Measurements from ENCODE around the gene IQCH.

IQCH gene

GRCh38 chr15:67401336-67401735 lies 146.8 kb downstream of the IQCH start:
- H3K4me2 ChIP-seq (ENCODE audit: low read depth, low read length) = no peak overlapping the region

GRCh38 chr15:67403428-67404154 lies 149.0 kb downstream of the IQCH start:
- no peaks in the 10 kb centered on the region for H3K27me3 ChIP-seq (replicated peaks; ENCODE audit: insufficient read depth, low read length)
- no peaks in the 10 kb centered on the region for H3K9me2 ChIP-seq (replicated peaks; ENCODE audit: insufficient read depth, low read length)
- H3K27ac ChIP-seq (ENCODE audit: low read length) = no peak overlapping the region
- H4K20me1 ChIP-seq (ENCODE audit: insufficient read depth, low read length) = no peaks in the 10 kb centered on the region
- no peaks in the 10 kb centered on the region for H3K79me2 ChIP-seq (ENCODE audit: low read length)
- DNase-seq = no peak
- H3K4me3 ChIP-seq (ENCODE audit: low read length) = no peak overlapping the region
- TF ChIP-seq CTCF (IDR thresholded peaks at IDR 0.05; ENCODE audit: low read length) (no peak), EZH2 (optimal IDR thresholded peaks at IDR 0.05; ENCODE audit: low read depth, low read length) (no peak), EZH2phosphoT487 (IDR thresholded peaks at IDR 0.05; ENCODE audit: low read length) (no peak)
- no peaks in the 10 kb centered on the region for H3K9me3 ChIP-seq (replicated peaks; ENCODE audit: insufficient read depth, low read length)
- H3F3A ChIP-seq (ENCODE audit: insufficient read depth, low read length) = no peaks in the 10 kb centered on the region
- H3K36me3 ChIP-seq (replicated peaks; ENCODE audit: insufficient read depth, low read length) = no peaks in the 10 kb centered on the region
- H3K9ac ChIP-seq (ENCODE audit: low read length) = no peak overlapping the region
- no peaks in the 10 kb centered on the region for H3K4me1 ChIP-seq (ENCODE audit: low read length)
- no peak overlapping the region for H3K4me2 ChIP-seq (ENCODE audit: low read depth, low read length)
- H2AFZ ChIP-seq (ENCODE audit: low read length) = no peak overlapping the region

More at GRCh38 chr15:67401336-67401735, 146.8 kb downstream of the IQCH start:
- no peak for DNase-seq
- H3K79me2 ChIP-seq (ENCODE audit: low read length) = no peaks in the 10 kb centered on the region
- H3K4me1 ChIP-seq (ENCODE audit: low read length) = no peaks in the 10 kb centered on the region
- H4K20me1 ChIP-seq (ENCODE audit: insufficient read depth, low read length) = no peaks in the 10 kb centered on the region
- H2AFZ ChIP-seq (ENCODE audit: low read length) = no peak overlapping the region
- no peaks in the 10 kb centered on the region for H3K9me3 ChIP-seq (replicated peaks; ENCODE audit: insufficient read depth, low read length)
- no peak overlapping the region for H3K9ac ChIP-seq (ENCODE audit: low read length)
- no peaks in the 10 kb centered on the region for H3K9me2 ChIP-seq (replicated peaks; ENCODE audit: insufficient read depth, low read length)
- no peak overlapping the region for H3K27ac ChIP-seq (ENCODE audit: low read length)
- no peaks in the 10 kb centered on the region for H3F3A ChIP-seq (ENCODE audit: insufficient read depth, low read length)
- no peaks in the 10 kb centered on the region for H3K27me3 ChIP-seq (replicated peaks; ENCODE audit: insufficient read depth, low read length)
- no peak overlapping the region for H3K4me3 ChIP-seq (ENCODE audit: low read length)
- no peak for TF ChIP-seq EZH2phosphoT487 (IDR thresholded peaks at IDR 0.05; ENCODE audit: low read length)
- no peak for TF ChIP-seq CTCF (IDR thresholded peaks at IDR 0.05; ENCODE audit: low read length)
- no peak for TF ChIP-seq EZH2 (optimal IDR thresholded peaks at IDR 0.05; ENCODE audit: low read depth, low read length)
- no peaks in the 10 kb centered on the region for H3K36me3 ChIP-seq (replicated peaks; ENCODE audit: insufficient read depth, low read length)

GRCh38 chr15:67405208-67406191 lies 150.9 kb downstream of the IQCH start:
- Histone ChIP-seq H3K4me1 (ENCODE audit: low read length) (no peaks in the 10 kb centered on the region), H3K36me3 (replicated peaks; ENCODE audit: insufficient read depth, low read length) (no peaks in the 10 kb centered on the region), H3K4me3 (ENCODE audit: low read length) (no peak overlapping the region), H2AFZ (ENCODE audit: low read length) (no peak overlapping the region), H4K20me1 (ENCODE audit: insufficient read depth, low read length) (no peaks in the 10 kb centered on the region), H3K9me3 (replicated peaks; ENCODE audit: insufficient read depth, low read length) (no peaks in the 10 kb centered on the region), H3F3A (ENCODE audit: insufficient read depth, low read length) (no peaks in the 10 kb centered on the region), H3K79me2 (ENCODE audit: low read length) (no peaks in the 10 kb centered on the region), H3K9ac (ENCODE audit: low read length) (no peak overlapping the region), H3K27ac (ENCODE audit: low read length) (no peak overlapping the region), H3K9me2 (replicated peaks; ENCODE audit: insufficient read depth, low read length) (no peaks in the 10 kb centered on the region), H3K27me3 (replicated peaks; ENCODE audit: insufficient read depth, low read length) (no peaks in the 10 kb centered on the region), H3K4me2 (ENCODE audit: low read depth, low read length) (no peak overlapping the region)
- TF ChIP-seq EZH2 (optimal IDR thresholded peaks at IDR 0.05; ENCODE audit: low read depth, low read length) = no peak
- no peak for DNase-seq
